Right lobe of liver (tissue), 4 donors: ENCODE results near the gene MX2.

ENCODE experiments used
- POLR2A ChIP-seq: fragments of 450-650 bp; IDR thresholded peaks from one replicate; pipeline ENCODE4 v1.6.1; 2017; ENCODE audit warnings: antibody characterized with exemption, mild to moderate bottlenecking
- TF ChIP-seq, protein P1 (sequence below), 4 donors: fragments of 200-600 bp in 3 of 4; fragments of 450-650 bp in 1 of 4; IDR thresholded peaks; one replicate each; pipeline versions ENCODE4 v1.5.1 to v1.8.0; 2016 to 2022; ENCODE audit warnings: antibody characterized with exemption in 4 of 4, mild to moderate bottlenecking in 2 of 4
- donor health status: DM: no; HTN: no; CAD: no.
- donor health status: DM: no; HTN: no; CAD: no.
- donor health status: DM: no; HTN: yes; CAD: no.

DNA sequence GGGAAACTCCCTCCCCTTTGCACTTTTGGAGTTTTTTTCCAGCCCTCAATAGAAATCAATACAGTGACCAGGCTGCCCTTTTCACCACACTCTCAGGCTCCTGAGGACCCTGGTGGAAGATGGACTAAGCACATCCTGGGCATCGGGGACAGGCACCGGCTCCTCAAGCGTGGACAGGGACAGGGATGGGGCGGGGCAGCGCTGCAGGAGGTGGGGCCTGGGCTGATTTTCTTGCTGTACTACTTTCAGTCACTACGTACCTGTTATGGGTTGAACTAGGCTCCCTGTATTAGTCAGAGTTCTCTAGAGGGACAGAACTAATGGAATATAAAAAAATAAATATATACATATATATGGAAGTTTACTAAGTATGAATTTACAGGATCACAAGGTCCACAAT, 2.5 kb downstream of the MX2 start:
- no peak for TF ChIP-seq POLR2A
- TF ChIP-seq, protein P1, sequence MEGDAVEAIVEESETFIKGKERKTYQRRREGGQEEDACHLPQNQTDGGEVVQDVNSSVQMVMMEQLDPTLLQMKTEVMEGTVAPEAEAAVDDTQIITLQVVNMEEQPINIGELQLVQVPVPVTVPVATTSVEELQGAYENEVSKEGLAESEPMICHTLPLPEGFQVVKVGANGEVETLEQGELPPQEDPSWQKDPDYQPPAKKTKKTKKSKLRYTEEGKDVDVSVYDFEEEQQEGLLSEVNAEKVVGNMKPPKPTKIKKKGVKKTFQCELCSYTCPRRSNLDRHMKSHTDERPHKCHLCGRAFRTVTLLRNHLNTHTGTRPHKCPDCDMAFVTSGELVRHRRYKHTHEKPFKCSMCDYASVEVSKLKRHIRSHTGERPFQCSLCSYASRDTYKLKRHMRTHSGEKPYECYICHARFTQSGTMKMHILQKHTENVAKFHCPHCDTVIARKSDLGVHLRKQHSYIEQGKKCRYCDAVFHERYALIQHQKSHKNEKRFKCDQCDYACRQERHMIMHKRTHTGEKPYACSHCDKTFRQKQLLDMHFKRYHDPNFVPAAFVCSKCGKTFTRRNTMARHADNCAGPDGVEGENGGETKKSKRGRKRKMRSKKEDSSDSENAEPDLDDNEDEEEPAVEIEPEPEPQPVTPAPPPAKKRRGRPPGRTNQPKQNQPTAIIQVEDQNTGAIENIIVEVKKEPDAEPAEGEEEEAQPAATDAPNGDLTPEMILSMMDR (IDR thresholded peaks at IDR 0.05), result no peak
